Fibroblast of villous mesenchyme (primary cell): ENCODE results near the gene AHCTF1. TPM values are rescaled to one million over a fixed set of nuclear protein-coding genes. Genes with fewer than 3 reads are reported as not detected.

Source experiments
- DNase-seq: peaks from one replicate; pipeline ENCODE4 v3.0.0-alpha.2; 2010; ENCODE audit warnings: low read depth
- H3K4me3 ChIP-seq: 2 replicates; pipeline ENCODE4 v1.5.1; 2011; ENCODE audit warnings: low read depth, mild to moderate bottlenecking, low read length
- CTCF ChIP-seq: IDR thresholded peaks from 2 replicates; pipeline ENCODE4 v1.5.1; 2012; ENCODE audit warnings: low read depth, mild to moderate bottlenecking, low read length; ENCODE audit not compliant: insufficient read depth
- total RNA-seq: library from RNA; depleted of rRNA; stranded (reverse); fragments of >200 nt; gene quantifications from 2 replicates; pipeline ENCODE4 v1.2.3, GENCODE V29; 2012

Gene AHCTF1
- total RNA-seq, 1 donor, result 46.6 TPM

DNA sequence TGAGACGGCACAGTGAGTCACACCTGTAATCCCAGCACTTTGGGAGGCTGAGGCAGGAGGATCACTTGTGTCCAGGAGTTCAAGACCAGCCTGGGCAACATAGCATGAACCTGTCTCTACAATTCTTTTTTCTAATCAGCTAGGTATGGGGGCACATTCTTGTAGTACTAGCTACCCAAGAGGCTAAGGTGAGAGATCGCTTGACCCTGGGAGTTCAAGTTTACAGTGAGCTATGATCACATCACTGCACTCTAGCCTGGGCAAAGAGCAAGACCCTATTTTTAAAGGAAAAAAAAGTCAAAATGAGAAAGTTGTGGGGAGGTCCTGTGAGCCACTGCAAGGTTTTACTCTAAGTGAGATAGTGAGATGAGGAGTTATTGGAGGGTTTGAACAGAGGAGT lies 34.8 kb upstream of the AHCTF1 start:
- no peak for DNase-seq
- H3K4me3 ChIP-seq, result no peak overlapping the region
- no peak for TF ChIP-seq CTCF

DNA sequence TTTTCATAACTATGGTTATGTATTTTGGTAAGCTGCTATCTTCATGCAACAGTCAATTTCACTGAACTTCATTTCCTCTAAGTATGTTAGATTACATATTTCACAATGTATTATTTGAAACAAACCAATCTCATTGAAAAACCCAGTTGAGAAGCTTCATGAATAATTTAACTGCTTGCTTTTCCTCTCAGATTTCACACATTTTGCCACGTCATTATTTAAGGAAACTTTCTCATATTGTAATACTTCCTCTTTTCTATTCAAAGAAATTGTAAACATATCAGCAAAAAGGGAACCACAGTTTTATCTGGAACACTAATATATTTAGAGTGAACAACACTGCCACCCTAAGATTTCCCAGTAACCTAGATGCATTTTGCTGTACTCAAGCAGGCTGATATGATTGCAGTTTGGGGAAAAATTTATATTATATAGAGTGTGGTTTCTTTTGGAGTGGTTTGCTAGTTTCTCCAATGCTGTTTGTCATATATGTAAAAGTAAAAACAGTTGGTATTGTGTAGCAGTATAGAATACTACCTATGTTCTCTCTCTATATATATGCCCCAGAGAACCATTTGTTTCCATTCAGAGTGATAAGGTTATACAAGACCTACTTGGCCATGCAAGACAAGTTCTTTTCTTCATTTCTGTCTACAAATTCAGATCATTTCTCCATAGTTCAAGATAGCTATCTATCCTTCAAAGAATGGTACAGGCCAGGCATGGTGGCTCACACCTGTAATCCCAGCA lies 28.4 kb upstream of the AHCTF1 start:
- DNase-seq, result peak; percentile 12
- no peak overlapping the region for H3K4me3 ChIP-seq
- no peak for TF ChIP-seq CTCF

- no peak overlapping the region for H3K4me3 ChIP-seq
- no peak for TF ChIP-seq CTCF
- DNase-seq, result no peak
These were observed 22.4 kb upstream of the AHCTF1 start for GRCh38 chr1:246954126-246954525.

GRCh38 chr1:246951413-246951812 lies 19.7 kb upstream of the AHCTF1 start:
- no peak for DNase-seq
- H3K4me3 ChIP-seq, result no peak overlapping the region
- TF ChIP-seq CTCF, result no peak

DNA sequence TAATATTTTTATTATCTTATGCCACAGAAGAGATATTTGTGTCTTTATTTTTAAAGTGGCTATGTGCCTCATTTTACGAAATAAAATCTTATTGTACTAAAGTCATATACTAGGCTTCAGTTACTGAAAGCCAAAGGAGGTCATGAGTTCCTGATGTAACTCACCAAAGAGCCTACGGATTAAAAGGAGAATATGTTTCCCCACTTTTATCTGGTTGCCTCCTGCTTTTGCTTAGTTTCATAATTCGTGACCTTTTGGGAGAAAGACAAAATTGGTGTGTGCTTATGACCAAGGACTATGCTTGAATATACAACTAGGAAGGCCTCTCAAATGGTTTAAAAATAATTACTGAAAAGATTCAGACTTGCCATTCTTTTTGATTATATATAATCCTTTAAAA lies 18.2 kb upstream of the AHCTF1 start:
- no peak for TF ChIP-seq CTCF
- no peak overlapping the region for H3K4me3 ChIP-seq
- DNase-seq, result peak; percentile 13

GRCh38 chr1:246947255-246947654 lies 15.5 kb upstream of the AHCTF1 start:
- no peak overlapping the region for H3K4me3 ChIP-seq
- DNase-seq, result peak; percentile 83
- no peak for TF ChIP-seq CTCF

DNA sequence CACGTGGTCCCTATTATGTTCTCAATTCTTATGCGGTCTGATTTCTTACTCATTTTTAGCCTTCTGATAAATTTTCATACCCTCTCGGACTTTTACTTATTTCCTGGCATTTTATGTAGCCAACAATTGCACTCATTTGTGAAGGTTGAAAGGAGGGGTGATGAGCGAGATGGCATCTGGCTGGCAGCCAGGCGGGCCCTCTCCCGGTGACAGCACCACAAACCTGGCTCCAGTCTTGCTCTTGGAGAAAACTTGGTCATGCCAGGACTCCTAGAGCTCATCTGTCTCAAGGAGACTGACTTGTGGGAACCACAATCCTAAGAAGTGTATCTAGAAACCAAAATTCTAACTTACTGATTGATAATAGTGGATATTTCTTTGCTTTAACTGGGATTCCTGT lies 14.6 kb upstream of the AHCTF1 start:
- no peak for TF ChIP-seq CTCF
- H3K4me3 ChIP-seq, result no peak overlapping the region

More for the DNA sequence above, 14.6 kb upstream of the AHCTF1 start:
- no peak for DNase-seq
